HG03159 (cell line): ENCODE measurements around the gene COLEC11.

Source experiments
- ATAC-seq: cut with Tn5 transposase; IDR thresholded peaks from one replicate; pipeline ENCODE4 v1.9.1; 2021; ENCODE audit warnings: mild to moderate bottlenecking, moderate library complexity; ENCODE audit not compliant: unreplicated experiment

COLEC11 gene

GRCh38 chr2:3670376-3670775 is 75.5 kb downstream of the COLEC11 start:
- ATAC-seq, result no peak

GRCh38 chr2:3670941-3671340 is 76.0 kb downstream of the COLEC11 start:
- ATAC-seq, result no peak

- ATAC-seq, result no peak
Measured at GRCh38 chr2:3672861-3673678, 78.2 kb downstream of the COLEC11 start.

- no peak for ATAC-seq
Measured at GRCh38 chr2:3674066-3674845, 79.3 kb downstream of the COLEC11 start.

GRCh38 chr2:3675687-3676086 is 80.8 kb downstream of the COLEC11 start:
- ATAC-seq, result no peak

GRCh38 chr2:3677436-3677835 is 82.5 kb downstream of the COLEC11 start:
- no peak for ATAC-seq

- ATAC-seq, result no peak
Measured at GRCh38 chr2:3678212-3678611, 83.3 kb downstream of the COLEC11 start.

- no peak for ATAC-seq
Measured at GRCh38 chr2:3679180-3679579, 84.3 kb downstream of the COLEC11 start.

GRCh38 chr2:3679616-3680393 is 84.9 kb downstream of the COLEC11 start:
- ATAC-seq, result no peak

GRCh38 chr2:3680548-3681345 is 85.8 kb downstream of the COLEC11 start:
- no peak for ATAC-seq

- ATAC-seq, result no peak
Measured at GRCh38 chr2:3681625-3682024, 86.7 kb downstream of the COLEC11 start.

GRCh38 chr2:3682811-3683210 is 87.9 kb downstream of the COLEC11 start:
- no peak for ATAC-seq

- ATAC-seq, result no peak
Measured at GRCh38 chr2:3683748-3684454, 89.0 kb downstream of the COLEC11 start.

GRCh38 chr2:3689998-3690748 is 95.3 kb downstream of the COLEC11 start:
- ATAC-seq, result no peak

GRCh38 chr2:3692375-3692774 is 97.5 kb downstream of the COLEC11 start:
- no peak for ATAC-seq
